Measurements from ENCODE around the gene GAST.

The GAST gene

GRCh38 chr17:41740506-41740905 lies 28.4 kb downstream of the GAST start:
- DNase-seq (ENCODE audit: low spot score): no peak

DNA sequence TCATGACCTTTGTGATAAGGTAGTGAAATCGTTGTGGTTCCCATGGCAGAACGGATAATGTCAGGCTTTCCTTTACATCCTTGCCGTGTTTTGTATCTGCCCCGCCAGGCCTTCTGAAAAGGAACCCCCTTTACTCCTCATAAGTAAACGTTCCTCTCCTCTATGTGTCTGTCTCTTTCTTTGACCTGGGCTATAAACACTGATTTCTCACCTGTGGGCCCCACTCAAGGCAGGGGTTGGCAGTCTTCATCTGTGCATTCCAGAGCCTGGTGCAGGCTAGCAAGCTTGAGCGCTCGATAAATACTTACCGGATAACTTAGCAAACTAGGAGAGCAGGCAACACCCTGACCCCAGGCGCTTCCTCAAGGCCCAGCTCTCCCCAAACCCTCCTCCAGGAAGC lies 29.6 kb downstream of the GAST start:
- no peak for DNase-seq (ENCODE audit: low spot score)

- no peak for DNase-seq (ENCODE audit: low spot score)
Measured at GRCh38 chr17:41748275-41748674, 36.1 kb downstream of the GAST start.

GRCh38 chr17:41750862-41751261 lies 38.7 kb downstream of the GAST start:
- DNase-seq (ENCODE audit: low spot score): no peak

GRCh38 chr17:41751288-41751687 lies 39.2 kb downstream of the GAST start:
- no peak for DNase-seq (ENCODE audit: low spot score)

- DNase-seq (ENCODE audit: low spot score): no peak
Measured at GRCh38 chr17:41754066-41754465, 41.9 kb downstream of the GAST start.

DNA sequence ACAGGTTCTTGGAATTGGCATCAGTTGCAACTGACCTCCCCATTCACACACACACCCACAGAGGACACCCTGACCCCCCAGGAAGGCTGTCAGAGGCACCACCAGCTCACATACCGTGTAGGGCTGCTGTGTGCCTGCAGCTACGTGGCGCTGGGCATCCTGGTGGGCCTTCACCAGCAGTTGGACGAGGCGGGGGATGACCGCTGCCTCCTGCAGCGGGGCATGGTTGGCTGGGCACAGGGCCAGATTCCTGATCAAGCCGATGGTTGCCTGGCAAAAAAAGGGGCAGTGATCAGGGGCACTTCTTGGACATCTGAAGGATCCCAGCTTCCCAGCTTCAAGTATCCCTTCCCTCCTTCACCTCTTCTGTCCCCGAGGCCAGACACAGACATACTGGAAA lies 46.5 kb downstream of the GAST start:
- no peak for DNase-seq (ENCODE audit: low spot score)

DNA sequence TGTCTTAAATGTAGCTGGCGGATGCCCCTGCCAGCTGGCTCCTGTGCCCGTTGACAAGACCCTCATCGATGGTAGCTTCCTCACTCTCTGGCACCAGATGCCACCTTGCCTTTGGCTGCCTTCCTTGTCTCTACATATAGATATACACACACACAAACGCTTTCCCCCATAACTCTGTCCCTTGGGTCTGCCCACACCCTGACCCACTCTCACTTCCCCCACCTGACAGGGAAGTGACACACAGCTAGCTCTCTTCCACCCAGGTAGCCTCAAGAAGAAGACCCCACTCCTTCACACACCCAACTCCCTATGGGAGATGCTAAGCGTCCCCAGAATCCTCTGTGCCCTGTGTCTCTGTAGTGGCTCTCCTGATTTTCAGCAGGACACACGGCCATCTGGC lies 48.7 kb downstream of the GAST start:
- DNase-seq (ENCODE audit: low spot score): no peak

DNA sequence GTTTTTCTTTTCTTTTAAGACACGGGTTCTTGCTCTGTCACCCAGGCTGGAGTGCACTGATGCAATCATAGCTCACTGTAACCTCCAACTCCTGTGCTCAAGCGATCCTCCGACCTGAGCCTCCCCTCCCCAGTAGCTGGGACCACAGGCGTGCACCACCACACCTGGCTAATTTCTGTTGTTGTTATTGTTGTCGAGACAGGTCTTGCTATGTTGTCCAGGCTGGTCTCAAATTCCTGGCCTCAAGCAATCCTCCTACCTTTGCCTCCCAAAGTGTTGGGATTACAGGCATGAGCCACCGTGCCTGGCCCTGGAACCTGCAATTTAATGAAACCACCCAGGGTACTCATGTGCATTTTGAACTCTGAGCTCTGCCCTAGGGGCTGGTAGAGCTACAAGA lies 50.3 kb downstream of the GAST start:
- no peak for DNase-seq (ENCODE audit: low spot score)

DNA sequence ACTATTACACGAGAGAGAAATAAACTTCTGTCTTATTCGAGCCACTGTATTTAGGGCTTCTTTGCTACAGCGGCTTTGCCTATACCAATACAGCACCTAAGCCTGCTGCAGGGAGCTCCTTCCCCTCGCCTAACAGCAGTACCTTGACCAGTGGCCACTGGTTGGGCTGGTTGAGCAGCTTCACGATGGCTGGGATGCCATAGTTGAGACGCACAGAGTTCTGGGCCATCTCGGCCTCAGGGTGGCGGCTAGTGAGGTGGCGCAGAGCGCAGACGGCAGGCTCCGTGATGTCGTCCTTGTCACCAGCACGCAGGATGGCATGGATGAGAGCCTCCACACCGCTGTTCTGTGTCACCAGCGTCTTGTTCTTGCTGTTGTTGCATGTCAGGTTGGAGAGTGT lies 50.7 kb downstream of the GAST start:
- no peak for DNase-seq (ENCODE audit: low spot score)

- DNase-seq (ENCODE audit: low spot score): no peak
Measured at GRCh38 chr17:41763327-41763726, 51.2 kb downstream of the GAST start.

Measured in hepatic stellate cell (primary cell).